ENCODE data around the gene SETBP1. TPM values are rescaled to one million over a fixed set of nuclear protein-coding genes. Genes with fewer than 3 reads are reported as not detected.

SETBP1 gene
- total and polyA plus RNA-seq, 9 of the 15 experiments (the other 6 are each of a cell fraction or from before 2014, with no cell fraction given): under 0.01 to 0.13 (median 0.04) TPM

GRCh38 chr18:44819944-44820510 is 139.3 kb downstream of the SETBP1 start:
- no peak for FAIRE-seq
- H2AFZ ChIP-seq (ENCODE audit: low read depth, low read length): no peak overlapping the region
- no peak overlapping the region for H3K4me3 ChIP-seq
- no TSS peak for BruUV-seq (replicated peaks)
- H4K20me1 ChIP-seq (replicated peaks; ENCODE audit: control insufficient read depth, insufficient read depth, low read length): no peaks in the 10 kb centered on the region
- H3K27ac ChIP-seq (ENCODE audit: extremely low read depth, low read depth, low read length): no peak overlapping the region
- CTCF ChIA-PET (ENCODE audit: low intra/inter-chr PET ratio): no interaction called here
- intact Hi-C loops (cut with micrococcal nuclease): no loop called here
- H3K36me3 ChIP-seq (ENCODE audit: control insufficient read depth, insufficient read depth, low read length): no peaks in the 10 kb centered on the region
- POLR2A ChIA-PET: no interaction called here
- DNase-seq (ENCODE audit: extremely low read depth in 1 of 4, low spot score in 3 of 4): no peak
- H3K79me2 ChIP-seq (ENCODE audit: control insufficient read depth, insufficient read depth, low read length): no peaks in the 10 kb centered on the region
- ATAC-seq: no peak
- TF ChIP-seq ATF2 (CRISPR knock-in tag; IDR thresholded peaks at IDR 0.05): no peak
- no peak for TF ChIP-seq ZNF639 (CRISPR knock-in tag; conservative IDR thresholded peaks at IDR 0.05 in 1 of 2, IDR thresholded peaks at IDR 0.05 in 1 of 2)
- no peaks in the 10 kb centered on the region for H3K9me1 ChIP-seq (ENCODE audit: control insufficient read depth, insufficient read depth, low read length)
- WGBS (ENCODE audit: insufficient coverage, low coverage, missing lambda C conversion rate): 0% methylated on average over 5 of the region's 6 CpGs
- in situ Hi-C loops (cut with MboI): no loop called here
- no peak overlapping the region for H3K9ac ChIP-seq (ENCODE audit: insufficient read depth in 1 of 2, low read depth in 2 of 2, low read length in 2 of 2)
- no peaks in the 10 kb centered on the region for H3K9me3 ChIP-seq (replicated peaks; ENCODE audit: control insufficient read depth, insufficient read depth, low read depth, low read length)
- H3K4me1 ChIP-seq (replicated peaks in 1 of 2; ENCODE audit: control insufficient read depth in 2 of 2, insufficient read depth in 2 of 2, low read length in 2 of 2): no peaks in the 10 kb centered on the region
- H3K27me3 ChIP-seq (ENCODE audit: control insufficient read depth in 2 of 2, insufficient read depth in 2 of 2, low read length in 2 of 2): no peaks in the 10 kb centered on the region; a peak in 1 of 5 replicates
- no peak overlapping the region for H3K4me2 ChIP-seq (ENCODE audit: insufficient read depth, low read length)
